ENCODE measurements around the gene ARF1. TPM values are rescaled to one million over a fixed set of nuclear protein-coding genes. Genes with fewer than 3 reads are reported as not detected.
A peak's percentile ranks its signal among the peaks of the same experiment; 100 is the strongest.

ARF1 gene
- total and polyA plus RNA-seq, 2 donors (not counting 1 experiment from before 2014, with no cell fraction given): 193 to 389 TPM

DNA sequence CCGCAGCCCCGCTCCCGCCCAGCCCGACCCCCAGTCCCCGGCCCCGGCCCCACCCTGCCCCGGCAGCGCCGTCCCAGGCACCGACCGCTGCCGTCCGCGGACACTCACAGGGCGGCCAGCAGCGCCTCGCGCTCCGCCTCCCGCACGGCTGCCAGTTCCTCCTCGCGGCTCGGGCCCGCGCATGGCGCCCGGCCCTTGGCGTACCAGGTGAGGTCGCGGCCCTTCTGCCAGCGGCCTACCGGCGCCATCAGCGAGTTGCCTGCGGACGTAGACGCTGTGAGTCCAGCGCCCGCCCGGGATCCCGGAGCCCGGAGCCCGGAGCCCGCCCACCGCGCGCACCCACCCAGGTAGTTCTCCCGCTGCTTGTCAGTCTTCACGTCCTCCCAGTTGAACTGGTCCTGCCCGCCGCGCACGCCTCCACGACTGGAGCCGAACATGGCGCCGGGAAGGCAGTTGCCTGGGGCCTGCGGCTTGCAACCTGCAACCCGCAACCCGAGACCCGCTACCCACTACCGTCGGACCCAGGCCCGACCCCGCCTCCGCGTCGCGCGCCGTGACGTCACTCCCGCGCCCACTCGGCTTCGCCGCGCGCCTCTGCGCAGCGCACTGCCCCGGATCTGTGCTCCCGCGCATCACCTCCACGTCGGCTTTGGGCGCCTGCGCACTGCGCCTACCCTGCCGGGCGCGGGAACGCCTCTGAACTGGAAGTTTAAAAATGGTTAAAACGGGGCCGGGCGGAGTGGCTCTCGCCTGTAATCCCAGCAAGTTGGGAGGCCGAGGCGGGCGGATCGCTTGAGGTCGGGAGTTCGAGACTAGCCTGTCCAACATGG lies 20.5 kb downstream of the ARF1 start, which contains the start of gene C1orf35:
Gene C1orf35 (minus strand): TSS at position 535 of the 830 bp plus-strand sequence. CDS start 98 bp downstream, at position 437.
- peak within 1 kb of the TSS; percentile 98 for H3K27ac Mint-ChIP-seq
- H3K4me1 ChIP-seq (ENCODE audit: control insufficient read depth in 2 of 2, insufficient read depth in 2 of 2, low read length in 2 of 2): peaks cover 18 to 28% of the 10 kb centered on the region in 2 donors
- H3K4me2 ChIP-seq (replicated peaks; ENCODE audit: low read depth, low read length, poor library complexity, severe bottlenecking): peak within 1 kb of the TSS; percentile 91
- H3K9me3 ChIP-seq (ENCODE audit: control extremely low read depth in 1 of 3, control insufficient read depth in 2 of 3, insufficient read depth in 1 of 3, low read length in 2 of 3): no peaks in the 10 kb centered on the region
- ChIA-PET POLR2A (no interaction called here), CTCF (no interaction called here)
- H3K79me2 ChIP-seq (ENCODE audit: control insufficient read depth, insufficient read depth, low read length): peaks cover 20% of the 10 kb centered on the region
- under 1% methylated on average over 102 of the region's 104 CpGs for WGBS (ENCODE audit: insufficient coverage)
- H3K27me3 Mint-ChIP-seq: no peaks in the 10 kb centered on the region
- peaks cover 29% of the 10 kb centered on the region for H3K4me1 Mint-ChIP-seq
- H4K20me1 ChIP-seq (ENCODE audit: control insufficient read depth, insufficient read depth, low read length, poor library complexity, severe bottlenecking): peaks cover 41% of the 10 kb centered on the region
- intact Hi-C loops (cut with micrococcal nuclease): loop anchor here (1.0 to 10.0 kb wide), 5 partner anchors 21 to 1402 kb away; partner anchors contain the start of genes ARF1, GUK1, IBA57 and NUP133
- no peaks in the 10 kb centered on the region for H3K27me3 ChIP-seq (replicated peaks in 1 of 4; ENCODE audit: control extremely low read depth in 1 of 4, control insufficient read depth in 3 of 4, insufficient read depth in 4 of 4, low read length in 3 of 4)
- peak within 1 kb of the TSS; percentile 96 for H3K9ac ChIP-seq (ENCODE audit: low read length)
- H3K27ac ChIP-seq (ENCODE audit: low read length in 2 of 2): peak within 1 kb of the TSS; percentile 82
- peak within 1 kb of the TSS; percentile 48 to 98 (median 89) for H3K4me3 ChIP-seq (ENCODE audit: control extremely low read depth in 1 of 5, extremely low read depth in 1 of 5, insufficient read depth in 1 of 5, low read depth in 2 of 5, low read length in 4 of 5)
- H3K36me3 ChIP-seq (replicated peaks in 1 of 2; ENCODE audit: control extremely low read depth in 1 of 2, control insufficient read depth in 1 of 2, extremely low read depth in 1 of 2, insufficient read depth in 2 of 2, low read length in 1 of 2): peaks cover 0 to 44% of the 10 kb centered on the region in 2 experiments
- no peak for TF ChIP-seq EZH2 (IDR thresholded peaks at IDR 0.05; ENCODE audit: borderline replicate concordance, insufficient read depth, low read depth, low read length, poor library complexity, severe bottlenecking)
- TF ChIP-seq, protein P1, sequence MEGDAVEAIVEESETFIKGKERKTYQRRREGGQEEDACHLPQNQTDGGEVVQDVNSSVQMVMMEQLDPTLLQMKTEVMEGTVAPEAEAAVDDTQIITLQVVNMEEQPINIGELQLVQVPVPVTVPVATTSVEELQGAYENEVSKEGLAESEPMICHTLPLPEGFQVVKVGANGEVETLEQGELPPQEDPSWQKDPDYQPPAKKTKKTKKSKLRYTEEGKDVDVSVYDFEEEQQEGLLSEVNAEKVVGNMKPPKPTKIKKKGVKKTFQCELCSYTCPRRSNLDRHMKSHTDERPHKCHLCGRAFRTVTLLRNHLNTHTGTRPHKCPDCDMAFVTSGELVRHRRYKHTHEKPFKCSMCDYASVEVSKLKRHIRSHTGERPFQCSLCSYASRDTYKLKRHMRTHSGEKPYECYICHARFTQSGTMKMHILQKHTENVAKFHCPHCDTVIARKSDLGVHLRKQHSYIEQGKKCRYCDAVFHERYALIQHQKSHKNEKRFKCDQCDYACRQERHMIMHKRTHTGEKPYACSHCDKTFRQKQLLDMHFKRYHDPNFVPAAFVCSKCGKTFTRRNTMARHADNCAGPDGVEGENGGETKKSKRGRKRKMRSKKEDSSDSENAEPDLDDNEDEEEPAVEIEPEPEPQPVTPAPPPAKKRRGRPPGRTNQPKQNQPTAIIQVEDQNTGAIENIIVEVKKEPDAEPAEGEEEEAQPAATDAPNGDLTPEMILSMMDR (IDR thresholded peaks at IDR 0.05): no peak
- peak; percentile 94 for DNase-seq
- H3K9me3 Mint-ChIP-seq (ENCODE audit: insufficient read depth): no peaks in the 10 kb centered on the region
- peak within 1 kb of the TSS; percentile 99 for H3K4me3 Mint-ChIP-seq
- ATAC-seq (ENCODE audit: low read depth): peak; percentile 83
- H2AFZ ChIP-seq (ENCODE audit: insufficient read depth, low read depth, low read length, poor library complexity, severe bottlenecking): peak within 1 kb of the TSS; percentile 99

Measured in B cell (primary cell).